GM04503 (cell line): Measurements from ENCODE around the gene TAF5L.
A peak's percentile ranks its signal among the peaks of the same experiment; 100 is the strongest.
"Not testable (repeated sequence)": the region's sequence is repeated elsewhere in the genome, so short reads cannot be mapped to it uniquely, and the experiment has no call there.

Source experiments
- DNase-seq: peaks from one replicate; pipeline ENCODE4 v3.0.0-alpha.2; 2012; ENCODE audit warnings: low read depth

Gene TAF5L

DNA sequence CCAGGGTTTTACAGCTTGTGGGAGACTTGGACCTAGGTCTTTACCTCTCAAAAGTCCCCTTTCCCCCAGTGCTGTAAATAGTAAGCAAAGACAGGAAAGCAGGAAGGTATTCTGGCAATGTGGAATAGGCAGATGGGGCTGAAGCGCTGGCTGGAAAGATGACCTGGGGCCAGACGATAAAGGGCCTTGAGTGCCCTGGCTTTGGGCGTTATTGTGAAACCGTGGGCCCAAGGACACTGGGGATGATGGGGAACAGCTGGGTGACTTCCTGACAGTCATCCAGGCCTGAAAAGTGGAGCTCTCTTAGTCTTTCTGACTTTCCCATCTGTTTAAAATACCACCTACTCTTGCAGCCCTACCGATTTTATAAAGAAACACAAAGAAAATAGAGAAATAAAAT, 16.5 kb upstream of the TAF5L start:
- DNase-seq = no peak

DNA sequence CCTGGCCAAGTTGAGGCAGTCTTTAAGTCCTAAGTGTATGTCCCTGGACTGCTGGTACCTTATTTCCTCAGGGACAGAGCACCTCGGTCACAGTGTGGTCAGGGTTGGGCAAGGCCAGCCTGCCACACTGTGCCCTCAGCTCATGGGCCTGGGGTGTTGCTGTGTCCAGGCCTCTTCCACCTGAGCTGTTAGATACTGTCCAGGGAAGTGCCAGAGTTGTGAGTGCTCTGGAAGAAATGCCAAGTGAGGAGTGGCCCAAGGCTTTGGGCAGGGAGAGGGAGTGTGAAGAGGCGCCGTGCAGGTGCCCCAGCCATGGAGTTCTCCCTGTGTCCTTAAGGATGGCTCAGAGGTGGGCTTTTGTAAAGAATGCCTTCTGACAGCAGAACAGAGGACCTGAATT, 15.4 kb upstream of the TAF5L start:
- DNase-seq = no peak

DNA sequence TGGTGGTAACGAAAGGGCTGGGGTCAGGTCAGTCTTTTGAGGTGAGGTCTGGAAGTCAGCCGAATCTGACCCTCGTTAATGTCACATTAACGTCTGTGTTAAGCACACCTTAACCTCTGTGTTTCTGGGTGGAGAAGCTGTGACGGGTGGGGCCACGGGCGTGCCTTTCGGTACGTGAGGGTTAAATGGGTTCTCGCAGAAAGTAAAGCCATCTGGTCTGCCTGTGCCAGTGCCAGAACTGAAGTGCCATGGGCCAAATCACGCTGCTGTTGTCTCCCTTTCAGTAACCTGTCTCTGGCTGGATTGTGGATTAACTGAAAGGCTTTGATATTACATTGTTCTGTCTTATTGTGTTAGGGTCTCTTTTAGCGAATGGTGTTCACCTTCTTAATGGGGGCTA, 14.5 kb upstream of the TAF5L start:
- no peak for DNase-seq

DNA sequence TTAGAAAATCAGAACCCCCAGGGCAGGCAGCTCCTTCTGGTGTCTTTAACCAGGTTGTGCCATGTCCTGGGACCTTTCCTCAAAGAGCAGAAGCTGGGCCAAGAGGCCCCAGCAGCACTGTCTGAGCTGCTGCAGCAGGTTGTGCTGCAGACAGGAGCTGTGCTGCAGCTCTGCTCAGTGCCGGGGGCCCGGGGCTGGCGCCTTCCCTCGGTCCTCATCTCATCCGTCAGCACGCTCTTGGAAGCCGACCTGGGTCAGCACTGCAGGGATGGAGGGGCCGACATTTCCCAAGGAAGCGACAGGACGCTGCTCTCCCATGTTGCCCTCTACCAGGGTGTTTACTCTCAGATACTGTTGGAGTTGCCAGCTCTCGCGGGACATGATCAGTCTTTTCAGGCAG, 11.8 kb upstream of the TAF5L start:
- DNase-seq = no peak

DNA sequence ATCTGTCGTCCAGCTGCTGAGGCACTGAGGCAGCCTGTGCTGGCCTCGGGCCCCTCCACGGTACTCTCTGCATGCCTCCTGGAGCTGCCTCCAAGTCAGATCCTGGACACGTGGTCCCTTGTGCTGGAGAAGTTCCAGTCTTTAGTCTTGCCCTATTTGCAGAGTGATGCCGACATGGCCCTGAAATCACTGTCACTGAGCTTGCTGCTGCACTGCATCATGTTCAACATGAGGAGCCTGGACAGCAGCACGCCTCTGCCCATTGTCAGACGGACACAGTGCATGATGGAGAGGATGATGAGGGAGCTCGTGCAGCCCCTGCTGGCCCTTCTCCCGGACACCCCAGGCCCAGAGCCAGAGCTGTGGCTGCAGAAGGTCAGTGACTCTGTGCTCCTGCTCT, 10.1 kb upstream of the TAF5L start:
- DNase-seq = no peak

DNA sequence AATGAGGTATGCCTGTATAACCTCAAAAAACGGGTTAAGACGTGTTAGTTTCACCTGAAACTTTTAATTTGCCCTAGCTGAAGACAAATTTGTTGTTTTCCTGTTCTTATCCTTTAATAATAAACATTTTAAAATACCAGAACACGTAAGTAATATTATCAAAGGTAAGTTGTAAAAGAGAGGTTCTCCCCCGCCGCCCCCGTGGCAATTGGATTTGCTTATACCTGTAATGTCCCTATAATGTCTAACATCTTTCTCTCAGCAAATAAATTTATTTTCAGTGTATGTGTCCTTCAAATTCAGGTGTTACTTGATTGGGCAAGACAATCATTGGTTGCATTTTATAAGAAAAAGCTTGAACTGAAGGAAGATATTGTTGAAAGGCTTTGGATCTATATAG, 6.0 kb upstream of the TAF5L start:
- no peak for DNase-seq

DNA sequence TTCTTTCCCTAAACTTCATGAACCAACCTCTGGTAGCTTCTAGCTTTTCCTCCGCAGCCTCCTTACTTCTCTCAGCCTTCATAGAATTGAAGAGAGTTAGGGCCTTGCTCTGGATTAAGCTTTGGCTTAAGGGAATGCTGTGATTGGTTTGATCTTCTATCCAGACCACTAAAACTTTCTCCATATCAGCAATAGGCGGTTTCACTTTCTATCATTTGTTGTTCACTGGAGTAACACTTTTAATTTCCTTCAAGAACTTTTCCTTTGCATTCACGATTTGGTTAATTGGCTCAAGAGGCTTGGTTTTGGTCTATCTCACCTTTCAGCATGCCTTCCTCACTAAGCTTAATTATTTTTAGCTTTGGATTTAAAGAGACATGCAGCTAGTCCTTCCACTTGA, 5.2 kb upstream of the TAF5L start:
- no peak for DNase-seq

DNA sequence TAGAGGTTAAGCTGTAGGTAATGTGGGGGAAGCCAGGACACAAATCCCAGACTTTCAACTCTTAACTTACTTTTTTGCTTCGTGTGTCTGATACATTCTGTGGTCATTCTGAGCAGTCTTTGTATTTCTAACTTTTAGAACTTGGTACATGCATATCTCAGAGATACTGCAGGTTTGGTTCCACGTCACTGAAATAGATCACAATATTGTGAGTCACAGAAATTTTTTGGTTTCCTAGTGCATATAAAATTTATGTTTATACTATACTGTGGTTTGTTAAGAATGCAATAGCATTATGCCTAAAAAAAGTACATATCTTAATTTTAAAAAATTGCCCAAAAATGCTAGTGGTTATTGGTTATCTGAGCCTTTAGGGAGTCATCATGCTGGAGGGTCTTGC, 3.3 kb upstream of the TAF5L start:
- DNase-seq = peak; percentile 4

DNA sequence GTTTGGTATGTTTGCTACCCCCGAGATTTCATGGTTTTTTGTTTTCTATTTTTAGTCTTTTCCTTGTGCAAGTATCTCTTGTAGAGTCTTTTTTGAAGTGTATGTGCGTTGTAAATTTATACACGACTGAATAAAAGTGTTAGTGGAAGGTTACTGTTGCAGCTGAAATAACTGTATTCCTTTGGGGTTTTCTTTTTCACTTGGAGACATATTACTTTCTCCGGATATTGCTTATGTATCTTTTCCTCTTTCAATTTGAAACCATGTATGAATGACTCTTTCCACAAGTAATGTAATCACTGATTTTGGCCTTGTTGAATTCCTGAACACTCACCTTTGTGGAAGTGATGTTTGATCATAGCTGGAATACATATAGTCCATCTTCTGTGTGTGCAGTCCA, 1.1 kb upstream of the TAF5L start:
- no peak for DNase-seq

DNA sequence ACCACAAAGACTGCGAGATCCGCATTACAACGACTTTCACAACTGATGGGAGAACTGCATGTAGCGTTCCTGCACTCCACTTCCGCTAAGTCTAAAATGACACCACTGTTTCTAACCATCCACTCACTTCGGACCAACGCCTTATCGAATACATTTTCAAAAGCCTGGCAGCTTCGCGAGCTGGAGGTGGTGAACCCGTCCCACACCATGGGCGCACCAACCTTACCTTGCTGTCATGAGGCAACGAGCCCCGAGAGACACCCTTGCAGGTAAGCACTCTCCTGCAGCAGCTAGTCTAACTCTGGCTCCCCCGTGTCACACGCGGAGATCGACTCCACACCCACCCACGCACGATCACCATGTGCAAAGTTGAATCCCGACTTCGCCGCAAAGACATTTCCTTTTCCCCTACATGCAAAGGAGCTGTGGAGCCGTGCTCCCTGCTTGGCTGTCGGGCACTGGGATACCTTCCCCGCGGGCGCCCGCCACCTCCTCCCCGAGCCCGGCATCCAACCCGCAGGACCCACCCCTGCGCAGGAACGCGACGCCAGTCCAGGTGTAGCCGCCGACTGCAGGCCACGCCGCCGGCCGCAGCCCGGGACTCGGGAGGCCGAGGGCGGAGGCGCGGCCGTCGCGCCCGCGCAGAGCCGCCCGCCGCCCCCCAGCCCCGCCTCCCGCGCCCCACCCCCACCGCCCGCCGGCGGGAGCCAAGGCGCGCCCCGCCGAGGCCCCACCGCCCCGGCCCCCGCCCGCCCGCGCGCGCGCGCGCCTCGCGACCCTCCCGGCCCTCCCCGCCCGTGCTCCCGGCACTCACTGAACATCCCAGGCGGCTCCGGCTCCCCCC, 629 bp downstream of the TAF5L start:
- DNase-seq = peak; percentile 15

DNA sequence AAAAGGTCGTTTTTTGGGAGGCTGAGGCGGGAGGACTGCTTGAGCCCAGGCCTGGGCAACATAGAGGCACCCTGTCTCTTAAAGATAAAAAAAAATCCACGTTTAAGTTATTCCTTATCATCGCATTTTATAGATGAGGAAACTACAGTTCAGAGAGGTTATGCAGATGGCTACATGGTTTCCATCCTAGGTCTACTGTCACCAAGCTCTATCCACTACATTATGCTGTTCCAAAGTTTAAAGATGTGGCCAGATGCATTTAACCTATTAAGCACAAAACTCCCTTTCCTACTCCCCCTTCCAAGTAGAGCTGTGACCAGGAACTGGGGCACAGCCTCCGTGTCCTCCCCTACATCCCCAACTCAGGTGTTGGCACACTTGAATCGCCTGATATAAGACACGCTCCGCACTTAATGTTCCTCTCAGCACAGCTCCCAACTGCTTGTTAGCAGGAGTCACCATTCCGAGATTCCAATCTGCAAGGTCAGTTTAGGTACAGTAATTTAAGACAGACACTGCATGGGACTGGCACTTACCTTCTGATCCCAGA, 1.3 kb downstream of the TAF5L start:
- DNase-seq = no peak

DNA sequence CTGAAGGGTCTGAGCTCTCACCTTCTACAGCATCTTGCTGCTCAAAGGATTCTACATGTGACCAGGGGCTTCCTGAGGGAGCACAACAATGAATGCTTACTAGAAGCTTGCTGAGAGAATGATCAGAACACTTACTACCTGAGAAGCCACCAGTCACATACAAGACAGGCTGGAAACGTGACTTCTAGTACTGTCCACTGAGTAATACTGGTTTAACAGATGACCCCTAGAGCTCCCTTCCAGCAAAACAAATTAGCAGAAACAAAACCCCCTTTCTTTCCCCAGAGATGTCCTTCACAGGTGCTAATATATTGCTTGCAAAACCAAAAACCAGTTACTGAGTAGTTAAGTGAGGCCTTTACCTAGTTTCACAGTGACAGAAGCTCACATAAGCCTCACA, 2.1 kb downstream of the TAF5L start:
- DNase-seq = no peak

DNA sequence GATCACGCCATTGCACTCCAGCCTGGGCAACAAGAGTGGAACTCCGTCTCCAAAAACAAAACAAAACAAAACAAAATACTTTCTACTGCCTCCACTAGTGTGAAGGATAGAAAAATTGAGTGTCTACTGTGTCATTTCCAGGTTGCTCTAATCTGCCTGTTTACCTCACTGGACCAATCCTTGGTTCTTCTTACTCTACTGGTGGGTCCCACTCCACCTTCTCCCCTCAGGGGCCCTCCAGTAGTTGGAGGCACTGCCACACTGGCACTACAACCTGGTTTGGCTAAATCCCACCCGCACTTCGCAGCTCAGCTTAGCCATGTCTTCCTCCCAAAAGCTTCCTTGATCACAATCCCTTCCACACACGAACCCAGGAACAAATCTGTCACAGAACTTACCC, 2.7 kb downstream of the TAF5L start:
- DNase-seq = no peak

DNA sequence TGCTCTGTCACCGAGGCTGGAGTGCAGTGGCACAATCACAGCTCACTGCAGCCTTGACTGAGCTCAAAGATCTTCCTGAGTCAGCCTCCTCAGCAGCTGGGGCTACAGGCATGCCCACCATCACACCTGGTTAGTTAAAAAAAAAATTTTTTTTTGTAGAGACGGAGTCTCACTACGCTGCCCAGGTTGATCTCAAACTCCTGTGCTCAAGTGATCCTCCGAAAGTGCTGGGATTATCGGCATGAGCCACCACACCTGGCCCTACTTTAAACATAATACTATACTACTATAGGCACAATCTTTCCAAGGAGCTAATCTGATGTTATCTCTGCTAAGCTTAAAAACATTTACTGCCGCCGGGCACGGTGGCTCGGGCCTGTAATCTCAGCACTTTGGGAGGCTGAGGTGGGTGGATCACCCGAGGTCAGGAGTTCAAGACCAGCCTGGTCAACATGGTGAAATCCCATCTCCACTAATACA, 3.2 kb downstream of the TAF5L start:
- DNase-seq = not testable (repeated sequence)

DNA sequence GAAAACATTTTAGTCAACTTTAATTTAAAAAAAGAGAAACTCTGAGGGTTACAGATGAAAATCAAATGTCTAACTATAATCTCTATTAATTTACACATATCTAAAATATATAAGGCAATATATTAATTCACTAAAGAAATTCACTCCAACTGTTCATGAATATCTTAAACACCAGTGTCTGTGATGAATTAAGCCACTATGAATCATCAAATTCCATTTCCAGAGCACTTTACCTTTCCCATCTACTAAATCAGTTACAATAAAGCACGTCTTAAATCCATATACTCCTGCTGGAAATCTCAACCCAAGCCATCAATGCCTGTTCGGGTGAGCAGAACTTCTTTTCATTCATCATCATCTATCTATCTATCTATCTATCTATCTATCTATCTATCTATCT, 4.3 kb downstream of the TAF5L start:
- no peak for DNase-seq

DNA sequence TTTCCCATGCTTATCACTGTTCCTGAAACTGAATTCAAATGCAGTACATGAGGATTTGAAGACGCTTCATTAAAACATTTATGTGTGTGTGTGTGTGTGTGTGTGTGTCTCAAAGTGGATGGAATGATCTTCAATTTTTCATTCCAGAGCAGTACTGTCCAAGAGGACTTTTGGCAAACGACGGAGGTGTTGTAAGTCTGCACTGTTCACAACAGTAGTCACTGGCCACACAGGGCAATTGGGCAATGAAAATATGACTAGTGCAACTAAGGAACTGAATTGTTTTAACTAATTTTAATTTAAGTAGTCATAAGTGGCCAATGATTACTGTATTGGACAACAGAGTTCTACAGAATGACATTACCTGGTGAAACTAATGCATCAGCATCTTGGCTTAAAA, 5.0 kb downstream of the TAF5L start:
- peak; percentile 57 for DNase-seq

DNA sequence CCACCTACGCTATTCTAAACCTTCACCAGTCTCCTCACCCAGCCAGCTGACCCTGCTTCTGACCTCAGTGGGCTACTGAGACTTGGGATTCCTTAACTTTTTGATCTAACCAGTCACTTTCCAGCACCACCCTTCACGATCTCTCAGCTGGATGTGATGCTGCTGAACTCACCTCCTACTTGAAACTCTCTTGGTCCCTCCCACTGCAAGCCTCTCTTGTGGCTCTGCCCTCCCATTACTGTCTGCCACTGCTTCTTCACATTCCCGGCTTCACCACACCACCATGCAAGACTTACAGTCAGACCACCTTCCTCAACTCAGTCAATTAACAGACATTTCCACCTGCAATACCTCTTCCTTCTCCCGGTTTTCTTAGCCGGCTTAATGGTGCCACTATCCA, 6.3 kb downstream of the TAF5L start:
- no peak for DNase-seq

DNA sequence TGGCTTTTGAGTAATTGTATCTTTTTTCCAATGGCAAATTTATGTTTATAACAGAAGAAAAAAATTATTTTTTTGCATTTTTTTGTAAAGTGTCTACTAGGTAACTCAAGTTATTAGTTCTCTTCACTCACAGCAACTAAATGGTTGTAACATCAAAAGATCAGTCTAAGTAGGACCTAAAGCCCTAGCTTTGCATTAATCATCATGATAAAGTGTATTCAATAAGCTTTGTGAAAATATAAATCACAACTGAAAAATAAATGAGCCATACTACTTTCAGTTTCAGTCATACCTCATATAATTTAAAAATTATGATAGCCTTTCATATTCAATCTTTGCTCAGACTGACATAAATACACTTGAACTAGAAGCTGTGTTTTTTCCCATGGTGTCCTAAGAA, 6.9 kb downstream of the TAF5L start:
- no peak for DNase-seq

DNA sequence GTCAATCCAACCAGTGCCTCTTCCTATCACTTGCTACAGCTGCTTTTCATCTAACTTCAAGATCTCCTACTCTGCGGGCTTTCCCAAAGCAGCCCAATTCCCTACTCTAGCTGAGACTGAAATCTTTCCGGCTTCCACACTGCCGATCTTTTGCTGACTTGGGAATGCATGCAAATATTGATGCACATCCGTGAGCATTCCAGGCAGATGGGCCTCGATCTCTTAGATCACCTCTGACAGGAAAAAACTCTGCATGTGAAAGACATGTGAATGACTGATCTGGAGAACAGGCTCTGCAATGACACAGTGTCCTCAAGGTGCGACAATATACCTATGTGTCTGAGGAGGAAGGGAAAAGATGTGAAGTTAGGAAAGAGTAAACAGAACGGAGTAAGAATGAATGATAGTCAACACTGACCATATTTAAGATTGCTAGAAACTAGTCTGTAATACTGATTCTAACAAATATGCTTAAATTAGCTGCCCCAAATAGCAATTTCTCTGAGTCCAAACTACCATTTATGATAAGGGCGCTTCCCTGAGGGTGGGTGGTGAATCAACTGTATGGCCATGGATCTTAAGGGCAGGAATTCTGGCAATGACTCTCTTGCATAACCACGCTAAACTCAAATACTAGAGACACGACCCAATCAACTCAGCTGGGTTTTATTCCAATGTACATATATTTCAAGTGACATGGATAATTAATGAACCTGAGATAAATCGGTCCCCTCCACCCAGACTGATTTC, 8.4 kb downstream of the TAF5L start:
- no peak for DNase-seq

DNA sequence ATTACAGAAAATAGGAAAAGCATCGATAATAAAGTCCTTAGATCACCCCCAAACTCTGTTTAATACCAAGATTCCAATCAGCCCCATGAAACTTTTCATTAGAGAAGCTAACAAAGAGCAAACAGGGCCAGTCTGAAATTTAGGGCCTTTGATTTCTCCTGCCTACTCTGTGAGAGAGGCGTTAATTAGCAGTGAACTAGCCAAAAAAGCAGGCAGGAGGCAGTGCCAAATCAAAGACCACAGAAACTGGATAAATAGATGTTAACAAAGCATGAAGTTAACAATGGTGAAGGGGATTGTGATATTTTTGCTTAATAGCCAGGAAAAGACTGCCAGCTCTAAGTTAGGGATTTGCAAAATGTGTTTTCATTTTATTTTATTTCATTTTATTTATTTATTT, 11.2 kb downstream of the TAF5L start:
- DNase-seq = no peak

DNA sequence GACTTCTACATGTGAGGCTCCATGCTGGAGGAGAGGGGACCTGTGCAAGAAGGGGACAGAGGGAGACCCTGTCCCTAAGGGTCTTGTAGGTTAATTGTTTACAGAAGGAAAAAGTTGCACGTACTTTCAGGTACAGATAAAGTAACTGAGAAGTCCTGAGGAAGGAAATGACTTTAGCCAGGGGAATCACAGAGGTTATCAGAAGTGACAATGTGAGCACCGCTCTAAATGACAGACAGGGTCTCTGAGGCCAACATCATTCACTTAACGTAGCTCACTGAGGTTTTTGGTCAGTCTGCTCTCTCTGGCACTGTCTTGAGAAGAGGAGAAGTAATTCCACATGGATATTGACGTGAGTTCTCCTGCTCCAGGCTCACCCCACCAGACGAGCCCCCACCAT, 12.0 kb downstream of the TAF5L start:
- DNase-seq = no peak

DNA sequence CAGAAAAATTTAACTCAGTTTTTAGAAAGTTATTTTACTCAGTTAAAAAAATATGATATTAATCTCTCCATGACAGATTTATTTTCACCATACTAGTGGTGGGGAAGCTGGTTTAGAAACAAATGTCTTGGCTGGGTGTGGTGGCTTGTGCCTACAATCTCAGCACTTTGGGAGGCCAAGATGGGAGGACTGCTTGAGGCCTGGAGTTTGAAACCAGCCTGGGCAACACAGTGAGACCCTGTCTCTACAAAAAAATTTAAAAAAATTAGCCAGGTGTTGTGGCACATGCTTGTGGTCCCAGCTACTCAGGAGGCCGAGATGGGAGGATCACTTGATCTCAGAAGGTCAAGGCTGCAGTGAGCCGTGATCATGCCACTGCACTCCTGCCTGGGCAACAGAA, 17.3 kb downstream of the TAF5L start:
- no peak for DNase-seq

DNA sequence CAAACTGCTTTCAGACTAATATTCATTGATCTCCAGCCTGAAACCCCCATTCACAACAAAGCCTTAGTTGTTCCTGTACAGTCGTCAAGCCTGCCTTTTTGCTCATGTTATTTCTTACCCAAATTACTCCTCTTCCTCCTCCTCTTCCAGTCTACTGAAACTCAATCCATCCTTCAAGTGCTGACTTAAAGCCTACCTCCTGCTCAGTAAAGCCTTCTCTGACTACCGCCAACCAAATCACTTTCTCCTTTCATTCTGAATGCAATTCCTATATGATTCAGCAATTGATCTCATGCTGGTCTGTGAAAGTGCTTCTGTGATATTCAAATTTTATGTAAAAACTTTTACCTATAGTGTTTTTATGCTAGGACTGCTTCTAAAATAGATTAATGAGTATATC, 18.6 kb downstream of the TAF5L start:
- no peak for DNase-seq
